ENCODE data around the gene ADAMTSL5.

GRCh38 chr19:1522838-1523237, 10.0 kb upstream of the ADAMTSL5 start:
- TF ChIP-seq, protein P1, sequence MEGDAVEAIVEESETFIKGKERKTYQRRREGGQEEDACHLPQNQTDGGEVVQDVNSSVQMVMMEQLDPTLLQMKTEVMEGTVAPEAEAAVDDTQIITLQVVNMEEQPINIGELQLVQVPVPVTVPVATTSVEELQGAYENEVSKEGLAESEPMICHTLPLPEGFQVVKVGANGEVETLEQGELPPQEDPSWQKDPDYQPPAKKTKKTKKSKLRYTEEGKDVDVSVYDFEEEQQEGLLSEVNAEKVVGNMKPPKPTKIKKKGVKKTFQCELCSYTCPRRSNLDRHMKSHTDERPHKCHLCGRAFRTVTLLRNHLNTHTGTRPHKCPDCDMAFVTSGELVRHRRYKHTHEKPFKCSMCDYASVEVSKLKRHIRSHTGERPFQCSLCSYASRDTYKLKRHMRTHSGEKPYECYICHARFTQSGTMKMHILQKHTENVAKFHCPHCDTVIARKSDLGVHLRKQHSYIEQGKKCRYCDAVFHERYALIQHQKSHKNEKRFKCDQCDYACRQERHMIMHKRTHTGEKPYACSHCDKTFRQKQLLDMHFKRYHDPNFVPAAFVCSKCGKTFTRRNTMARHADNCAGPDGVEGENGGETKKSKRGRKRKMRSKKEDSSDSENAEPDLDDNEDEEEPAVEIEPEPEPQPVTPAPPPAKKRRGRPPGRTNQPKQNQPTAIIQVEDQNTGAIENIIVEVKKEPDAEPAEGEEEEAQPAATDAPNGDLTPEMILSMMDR (conservative IDR thresholded peaks at IDR 0.05; ENCODE audit: low read length) = no peak
- no peak for TF ChIP-seq EZH2phosphoT487 (IDR thresholded peaks at IDR 0.05; ENCODE audit: borderline replicate concordance)
